ACC112 (cell line): ENCODE measurements around the gene GAREM2.

Experiments used
- H2AFZ ChIP-seq: fragments of 200-600 bp; sonication (generic); one replicate; pipeline ENCODE4 v1.6.0; 2017; ENCODE audit warnings: antibody characterized with exemption, low read length; ENCODE audit not compliant: unreplicated experiment
- H3K27ac ChIP-seq: fragments of 200-600 bp; sonication (generic); 2 replicates; pipeline ENCODE4 v1.5.1; 2014; ENCODE audit warnings: low read depth, mild to moderate bottlenecking, antibody characterized with exemption, low read length, moderate library complexity
- H3K27me3 ChIP-seq: fragments of 200-600 bp; sonication (generic); 2 replicates; pipeline ENCODE4 v1.6.1; 2014; ENCODE audit warnings: mild to moderate bottlenecking, antibody characterized with exemption, low read length, moderate library complexity, mixed read lengths; ENCODE audit not compliant: insufficient read depth
- H3K36me3 ChIP-seq: fragments of 200-600 bp; sonication (generic); 2 replicates; pipeline ENCODE4 v1.6.1; 2016; ENCODE audit warnings: mild to moderate bottlenecking, antibody characterized with exemption, low read length, moderate library complexity, mixed read lengths; ENCODE audit not compliant: insufficient read depth
- H3K4me1 ChIP-seq: fragments of 200-600 bp; sonication (generic); one replicate; pipeline ENCODE4 v1.6.1; 2016; ENCODE audit warnings: low read length, mixed read lengths; ENCODE audit not compliant: insufficient read depth, unreplicated experiment, control insufficient read depth
- H3K4me3 ChIP-seq: fragments of 200-600 bp; sonication (generic); 2 replicates; pipeline ENCODE4 v1.5.1; 2014; ENCODE audit warnings: mild to moderate bottlenecking, low read depth, low read length
- H3K79me2 ChIP-seq: fragments of 200-600 bp; sonication (generic); one replicate; pipeline ENCODE4 v1.6.0; 2016; ENCODE audit warnings: low read length; ENCODE audit not compliant: control insufficient read depth, unreplicated experiment, insufficient read depth

The GAREM2 gene

GRCh38 chr2:26235089-26235488 is 62.2 kb downstream of the GAREM2 start:
- Histone ChIP-seq H3K4me1 (peaks cover 20% of the 10 kb centered on the region), H3K4me3 (no peak overlapping the region), H3K27ac (no peak overlapping the region), H2AFZ (no peak overlapping the region), H3K27me3 (no peaks in the 10 kb centered on the region), H3K36me3 (peaks cover 29% of the 10 kb centered on the region), H3K79me2 (peaks cover 22% of the 10 kb centered on the region)

- Histone ChIP-seq H3K27me3 (no peaks in the 10 kb centered on the region), H2AFZ (no peak overlapping the region), H3K27ac (peak overlapping the region; percentile 34), H3K4me3 (no peak overlapping the region), H3K79me2 (peaks cover 50% of the 10 kb centered on the region), H3K4me1 (peaks cover 39% of the 10 kb centered on the region), H3K36me3 (peaks cover 17% of the 10 kb centered on the region)
Measured at GRCh38 chr2:26237868-26238267, 65.0 kb downstream of the GAREM2 start.

DNA sequence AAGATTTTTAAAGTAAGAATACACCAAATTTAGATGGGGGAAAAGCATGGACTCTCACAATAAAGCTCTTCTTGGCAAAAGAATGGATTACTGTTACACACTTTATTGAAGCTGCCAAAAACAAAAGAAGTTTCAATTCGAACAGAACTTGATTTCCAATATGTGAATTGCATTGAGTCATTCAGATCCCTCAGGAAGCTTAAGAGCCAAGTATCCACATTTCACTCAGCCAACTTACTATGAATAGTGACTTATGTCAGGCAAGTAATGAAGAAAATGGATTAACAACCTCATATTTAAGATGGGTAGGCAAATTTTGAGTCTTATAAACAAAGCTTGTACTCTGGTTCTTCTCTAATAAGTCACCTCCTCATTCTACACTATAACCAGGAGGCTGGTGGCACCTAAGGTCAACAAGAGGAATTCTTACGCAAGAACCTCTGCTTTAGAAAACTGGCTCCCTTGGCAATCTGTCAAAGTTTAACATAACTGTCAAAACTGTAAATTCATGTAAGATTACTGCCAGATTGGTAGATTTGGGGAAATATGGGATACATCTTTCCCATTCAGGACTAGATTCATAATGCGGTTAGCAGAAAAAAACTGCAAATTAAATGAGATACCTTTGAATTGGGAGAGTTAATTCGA is 65.5 kb downstream of the GAREM2 start:
- no peaks in the 10 kb centered on the region for H3K27me3 ChIP-seq
- peaks cover 55% of the 10 kb centered on the region for H3K79me2 ChIP-seq
- H3K27ac ChIP-seq: peak overlapping the region; percentile 34
- H3K4me3 ChIP-seq: peak overlapping the region; percentile 15; the same call in 1 of the 2 replicates
- H2AFZ ChIP-seq: no peak overlapping the region
- peaks cover 13% of the 10 kb centered on the region for H3K36me3 ChIP-seq
- H3K4me1 ChIP-seq: peaks cover 39% of the 10 kb centered on the region
